ENCODE measurements around the gene TMEM236.

TMEM236 gene

DNA sequence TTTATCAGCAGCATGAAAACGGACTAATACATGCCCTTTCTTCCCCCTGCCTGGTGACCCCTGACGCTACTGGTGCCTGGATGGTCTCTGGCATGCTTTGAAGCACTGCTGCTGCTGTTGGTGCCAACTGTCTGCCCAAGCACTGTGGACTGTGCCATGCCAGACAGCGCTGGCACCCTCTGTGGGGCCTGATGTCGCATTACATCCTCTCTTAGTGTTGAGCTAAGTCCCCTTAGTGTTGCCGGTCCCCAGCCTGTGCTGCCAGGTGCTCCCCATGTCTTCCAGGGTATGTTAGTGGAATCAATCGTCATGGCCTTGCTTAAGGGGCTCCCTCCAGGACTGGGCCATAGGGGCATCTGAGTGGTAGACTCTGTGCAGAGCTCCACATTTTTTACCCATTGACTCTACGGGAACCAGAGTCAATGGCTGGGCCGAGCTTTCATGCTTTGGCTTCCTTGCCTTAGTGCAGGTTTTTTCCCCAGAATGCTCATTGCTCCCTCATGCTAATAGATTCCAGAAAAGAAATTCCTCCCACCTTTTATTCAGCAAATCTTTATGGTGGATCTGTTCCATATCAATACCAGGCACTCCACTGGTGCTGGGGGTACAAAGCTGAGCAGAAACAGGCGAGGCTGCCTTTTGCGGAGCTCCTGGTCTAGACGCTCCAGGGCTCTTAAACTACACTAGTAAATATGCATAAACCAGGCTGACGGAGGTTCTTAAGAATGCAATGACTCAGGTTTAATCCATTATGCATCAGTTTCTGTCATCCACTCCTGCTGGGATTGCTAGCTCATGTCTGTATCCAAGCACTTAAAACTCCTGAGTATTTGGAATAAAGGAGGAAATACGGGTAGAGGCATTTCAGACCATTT, 35.3 kb downstream of the TMEM236 start:
- peak; percentile 88 to 90 for DNase-seq (ENCODE audit: low read depth in 2 of 2)

DNA sequence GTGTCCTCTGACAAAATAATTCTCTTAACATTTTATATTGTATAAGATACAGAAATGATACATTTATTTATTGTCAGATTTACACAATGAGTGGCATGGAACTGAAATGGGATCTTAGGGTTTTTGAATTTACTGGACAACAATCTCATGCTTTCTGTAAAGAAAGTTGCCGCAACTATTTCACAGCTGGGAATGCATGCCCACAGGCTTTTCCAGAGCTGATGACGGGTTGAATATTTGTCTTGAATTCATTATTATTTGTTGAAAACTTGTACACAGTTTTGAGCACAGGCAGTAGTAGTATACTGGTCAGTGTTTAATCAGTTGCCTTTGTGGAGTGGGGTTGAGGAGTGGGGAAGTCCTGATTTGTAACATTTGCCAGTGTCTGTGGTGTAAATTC, 36.6 kb downstream of the TMEM236 start:
- no peak for DNase-seq (ENCODE audit: low read depth in 2 of 2)

DNA sequence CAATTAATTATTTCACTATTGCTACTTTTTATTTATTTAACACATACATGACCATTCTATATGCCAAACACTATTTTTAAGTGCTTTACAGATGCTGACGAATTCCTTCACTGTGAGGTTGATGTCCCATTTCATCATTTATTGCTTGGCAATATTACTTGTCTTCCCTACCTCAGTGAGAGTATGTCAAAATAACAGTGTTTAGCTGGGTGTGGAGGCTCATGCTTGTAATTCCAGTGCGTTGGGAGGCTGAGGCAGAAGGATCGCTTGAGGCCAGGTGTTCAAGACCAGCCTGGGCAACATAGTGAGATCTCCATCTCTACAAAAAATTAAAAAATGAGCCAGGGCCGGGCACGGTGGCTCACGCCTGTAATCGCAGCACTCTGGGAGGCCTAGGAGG, 37.4 kb downstream of the TMEM236 start:
- no peak for DNase-seq (ENCODE audit: low read depth in 2 of 2)

GRCh38 chr10:17790651-17791050, 38.6 kb downstream of the TMEM236 start:
- peak in 1 of 2 experiments; percentile 11 for DNase-seq (ENCODE audit: low read depth in 2 of 2)

DNA sequence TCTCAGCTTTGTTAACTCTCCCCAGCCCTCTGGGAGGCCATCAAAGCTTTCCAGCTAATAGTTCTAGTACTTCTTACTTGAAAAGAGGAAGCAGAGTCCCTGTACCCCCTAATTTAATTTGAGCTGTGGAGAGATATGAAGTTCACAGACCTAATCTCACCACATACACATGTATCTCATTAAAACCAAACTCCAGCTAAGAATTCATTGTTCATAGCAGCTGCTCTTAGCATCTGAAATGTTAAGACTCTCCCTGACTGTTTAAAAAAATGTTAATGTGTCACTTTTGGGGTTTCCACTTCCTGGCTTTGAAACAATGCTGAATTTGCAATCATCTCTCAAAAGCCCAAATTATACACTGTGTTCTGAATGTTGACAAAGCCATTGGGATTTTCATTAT, 41.0 kb downstream of the TMEM236 start:
- DNase-seq (ENCODE audit: low read depth in 2 of 2) = peak in 1 of 2 experiments; percentile 15

- DNase-seq (ENCODE audit: low read depth in 2 of 2) = no peak
These were observed 42.0 kb downstream of the TMEM236 start for GRCh38 chr10:17793823-17794644.

DNA sequence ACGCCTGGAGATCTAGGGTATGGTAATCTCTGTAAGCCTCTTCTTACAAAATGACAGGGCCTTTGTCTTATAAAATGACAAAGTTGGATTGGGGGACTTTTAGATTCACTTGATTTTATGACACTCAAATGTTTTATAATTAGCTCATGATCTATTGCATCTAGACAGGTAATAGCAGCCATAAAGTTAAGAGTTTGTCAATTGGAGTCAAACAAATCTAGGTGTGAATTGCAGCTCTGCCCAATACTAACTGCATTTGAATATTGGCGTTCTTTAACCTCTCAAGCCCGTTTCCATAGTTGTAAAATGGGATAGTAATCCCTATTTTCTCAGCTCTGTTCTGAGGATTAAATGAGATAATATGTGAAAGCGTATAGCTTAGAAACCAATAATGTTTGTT, 43.1 kb downstream of the TMEM236 start:
- DNase-seq (ENCODE audit: low read depth in 2 of 2) = no peak

DNA sequence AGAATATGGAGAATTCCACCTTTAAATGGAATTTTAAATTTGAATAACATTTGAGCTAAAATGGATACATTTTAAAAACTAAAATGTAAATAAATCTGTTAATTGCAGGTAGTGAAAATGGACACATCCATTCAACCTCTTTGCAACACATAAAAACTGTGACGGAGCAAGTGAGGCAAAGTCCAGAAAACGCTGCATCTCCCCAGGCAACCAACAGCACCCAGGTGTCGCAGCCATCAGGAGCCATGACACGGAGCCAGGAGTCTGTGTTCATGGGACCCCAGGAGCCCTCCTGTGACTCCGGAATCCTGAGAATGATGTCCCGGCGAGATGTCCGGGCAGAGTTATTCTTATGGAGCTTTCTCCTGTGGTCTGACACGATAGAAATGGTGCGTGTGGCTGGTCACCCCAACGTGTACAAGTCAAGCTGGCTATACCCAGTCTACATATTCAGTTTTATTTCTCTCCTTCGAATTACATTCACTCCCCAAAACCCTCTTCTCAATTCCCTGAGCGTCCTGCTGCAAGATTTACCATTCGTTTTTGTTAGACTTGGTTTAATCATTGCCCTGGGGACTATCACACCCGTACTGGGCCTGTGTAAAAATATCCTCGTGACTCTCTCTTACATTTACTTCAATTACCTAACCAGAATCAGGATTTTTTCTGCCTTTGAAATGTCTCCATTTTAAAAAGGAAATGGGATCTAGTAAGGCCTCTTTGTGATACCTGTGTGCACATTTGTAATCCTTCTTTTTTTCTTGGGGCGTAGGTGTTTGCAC, 44.0 kb downstream of the TMEM236 start:
- DNase-seq (ENCODE audit: low read depth in 2 of 2) = no peak

GRCh38 chr10:17801507-17801906, 49.5 kb downstream of the TMEM236 start:
- DNase-seq (ENCODE audit: low read depth in 2 of 2) = no peak

DNA sequence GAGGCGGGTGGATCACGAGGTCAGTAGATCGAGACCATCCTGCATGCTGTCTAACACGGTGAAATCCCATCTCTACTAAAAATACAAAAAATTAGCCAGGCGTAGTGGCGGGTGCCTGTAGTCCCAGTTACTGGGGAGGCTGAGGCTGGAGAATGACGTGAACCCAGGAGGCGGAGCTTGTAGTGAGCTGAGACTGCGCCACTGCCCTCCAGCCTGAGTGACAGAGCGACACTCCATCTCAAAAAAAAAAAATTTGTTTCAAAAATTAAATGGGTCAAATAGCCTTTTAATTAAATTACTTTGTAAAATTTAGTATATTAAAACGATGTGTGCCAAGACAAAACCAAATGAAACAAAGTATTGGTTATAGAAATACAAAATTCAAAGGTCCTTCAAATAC, 50.3 kb downstream of the TMEM236 start:
- DNase-seq (ENCODE audit: low read depth in 2 of 2) = no peak

GRCh38 chr10:17802976-17803375, 51.0 kb downstream of the TMEM236 start:
- no peak for DNase-seq (ENCODE audit: low read depth in 2 of 2)

DNA sequence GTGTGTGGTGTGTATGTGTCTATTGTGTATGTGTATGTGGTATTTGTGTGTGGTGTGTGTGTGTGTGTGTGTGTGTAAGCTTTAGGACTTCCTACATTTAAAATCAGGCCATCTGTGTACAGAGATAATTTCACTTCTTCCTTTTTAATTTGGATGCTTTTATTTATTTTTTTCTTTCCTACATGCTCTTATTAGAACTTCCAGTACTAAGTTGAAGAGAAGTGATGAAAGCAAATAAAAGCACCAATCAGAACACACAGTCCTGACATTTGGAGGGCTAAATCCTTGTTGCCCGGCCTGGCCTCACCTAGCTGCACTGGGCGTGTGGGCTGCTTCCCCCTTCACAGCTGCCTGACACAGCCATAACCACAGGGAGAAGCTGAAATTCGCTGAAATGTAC, 53.3 kb downstream of the TMEM236 start:
- DNase-seq (ENCODE audit: low read depth in 2 of 2) = no peak

DNA sequence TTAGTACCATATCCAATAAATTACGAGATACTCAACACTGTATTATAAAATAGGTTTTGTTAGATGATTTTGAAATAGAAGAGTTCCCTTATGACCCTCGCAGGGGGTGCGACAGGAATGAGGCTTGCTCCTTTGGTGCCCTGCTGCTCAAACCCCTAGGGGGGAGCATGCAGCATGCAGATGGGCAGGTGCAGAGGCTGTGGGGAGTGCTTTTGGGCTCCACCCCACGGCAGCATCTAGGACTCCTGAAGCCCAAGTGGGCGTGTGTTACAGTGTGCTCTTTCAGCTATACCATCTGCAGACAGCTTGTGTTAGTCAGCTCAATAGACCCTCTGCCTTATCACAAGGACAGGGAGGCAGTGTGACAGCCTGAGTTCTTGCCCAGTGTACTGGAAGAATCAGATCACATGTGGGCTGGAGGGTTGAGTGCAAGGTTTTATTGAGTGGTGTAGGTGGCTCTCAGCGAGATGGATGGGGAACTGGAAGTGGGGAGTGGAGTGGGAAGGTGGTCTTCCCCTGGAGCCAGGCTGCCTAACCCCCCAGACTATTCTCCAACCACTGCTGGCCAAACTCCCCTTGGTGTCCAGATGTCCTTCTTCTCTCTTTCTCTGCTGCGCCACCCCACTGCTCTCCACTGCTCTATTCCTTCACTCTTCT, 54.0 kb downstream of the TMEM236 start:
- no peak for DNase-seq (ENCODE audit: low read depth in 2 of 2)

GRCh38 chr10:17808971-17809841, 57.2 kb downstream of the TMEM236 start, which contains the start of gene MRC1:
Gene MRC1 (plus strand): TSS chr10:17809348. CDS start chr10:17809466, 118 bp downstream.
- no peak for DNase-seq (ENCODE audit: low read depth in 2 of 2)

- no peak for DNase-seq (ENCODE audit: low read depth in 2 of 2)
These were observed 59.3 kb downstream of the TMEM236 start for GRCh38 chr10:17811146-17811865.

- DNase-seq (ENCODE audit: low read depth in 2 of 2) = no peak
These were observed 63.0 kb downstream of the TMEM236 start for GRCh38 chr10:17814973-17815372.

GRCh38 chr10:17816199-17816598, 64.2 kb downstream of the TMEM236 start:
- no peak for DNase-seq (ENCODE audit: low read depth in 2 of 2)

DNA sequence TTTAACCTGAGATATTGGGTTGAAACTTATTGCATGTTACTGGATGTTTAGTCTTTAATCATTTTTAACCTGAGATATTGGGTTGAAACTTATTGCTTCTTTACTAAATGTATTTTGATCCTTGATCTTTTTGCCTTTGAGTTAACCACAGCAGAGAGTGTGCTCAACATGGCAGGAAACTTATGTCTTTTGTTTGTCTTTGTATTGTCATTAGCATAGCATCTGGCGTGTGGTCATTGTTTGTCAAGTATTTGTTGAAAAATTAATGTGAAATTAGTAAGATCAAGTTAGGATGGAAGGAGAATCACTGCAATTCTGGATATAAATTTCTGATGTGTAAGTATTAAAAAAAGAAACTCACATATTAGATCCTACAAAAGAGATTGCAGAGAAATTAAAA, 65.3 kb downstream of the TMEM236 start:
- no peak for DNase-seq (ENCODE audit: low read depth in 2 of 2)

DNA sequence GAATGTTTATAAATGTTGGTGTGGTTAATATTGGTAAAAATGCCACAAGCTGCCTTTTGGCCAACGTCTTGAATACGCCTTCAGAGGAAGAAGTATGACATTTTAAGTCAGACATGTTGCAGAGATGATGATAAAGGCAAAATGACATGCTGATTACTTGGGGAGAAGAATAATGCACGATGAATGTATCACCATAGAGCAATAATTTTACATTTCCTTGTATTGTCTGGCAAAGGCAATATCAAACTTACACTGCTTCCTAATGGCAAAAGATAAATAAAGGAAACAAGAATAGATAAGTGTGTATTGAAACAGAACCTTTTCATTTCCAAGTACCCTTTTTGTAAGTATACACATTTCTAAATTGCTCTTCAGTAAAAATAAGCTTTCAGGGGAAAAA, 65.8 kb downstream of the TMEM236 start:
- DNase-seq (ENCODE audit: low read depth in 2 of 2) = no peak

DNA sequence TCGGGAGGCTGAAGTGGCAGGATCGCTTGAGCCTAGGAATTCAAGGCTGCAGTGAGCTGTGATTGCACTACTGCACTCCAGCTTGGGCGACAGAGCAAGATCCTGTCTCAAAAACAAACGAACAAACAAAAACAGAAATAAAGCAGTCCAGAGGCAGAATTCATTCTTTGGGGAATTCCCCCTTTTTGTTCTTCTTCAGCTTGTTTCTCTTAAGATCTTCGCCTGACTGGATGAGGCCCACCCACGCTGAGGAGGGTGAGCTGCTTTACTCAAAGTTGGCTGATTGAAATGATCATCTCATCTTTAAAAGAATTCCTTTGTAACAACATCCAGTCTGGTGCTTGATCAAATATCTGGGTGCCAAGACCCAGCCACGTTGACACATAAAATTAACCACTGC, 67.8 kb downstream of the TMEM236 start:
- no peak for DNase-seq (ENCODE audit: low read depth in 2 of 2)
